NCI-H526 treated with DMSO at 0.1 percent for 48 hours (cell line): Measurements from ENCODE around the gene NTM.

Source experiments
- DNase-seq: peaks from one replicate; lab custom pipeline; 2025; lab: John Stamatoyannopoulos, UW

Gene NTM

DNA sequence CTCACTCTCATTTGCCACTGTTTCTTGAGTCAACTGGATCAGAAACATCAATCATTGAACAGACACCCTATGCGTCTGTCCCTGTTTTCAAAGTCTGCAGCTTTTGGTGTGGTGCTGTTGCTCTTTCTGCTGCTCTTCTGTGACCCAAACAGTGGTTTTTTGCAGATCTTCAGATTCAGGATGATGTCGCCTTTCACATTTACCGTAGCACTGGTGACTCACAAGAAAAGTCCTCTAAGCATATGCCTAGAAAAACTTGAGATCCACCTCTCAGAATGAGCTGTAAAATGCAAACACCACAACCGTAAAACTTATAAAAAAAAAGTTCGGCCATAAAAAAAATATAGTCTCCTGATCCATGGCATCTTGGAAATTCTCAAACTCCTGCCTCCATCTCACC, 400.4 kb downstream of the NTM start:
- no peak for DNase-seq

- no peak for DNase-seq
Measured at GRCh38 chr11:131771471-131771870, 401.1 kb downstream of the NTM start.

DNA sequence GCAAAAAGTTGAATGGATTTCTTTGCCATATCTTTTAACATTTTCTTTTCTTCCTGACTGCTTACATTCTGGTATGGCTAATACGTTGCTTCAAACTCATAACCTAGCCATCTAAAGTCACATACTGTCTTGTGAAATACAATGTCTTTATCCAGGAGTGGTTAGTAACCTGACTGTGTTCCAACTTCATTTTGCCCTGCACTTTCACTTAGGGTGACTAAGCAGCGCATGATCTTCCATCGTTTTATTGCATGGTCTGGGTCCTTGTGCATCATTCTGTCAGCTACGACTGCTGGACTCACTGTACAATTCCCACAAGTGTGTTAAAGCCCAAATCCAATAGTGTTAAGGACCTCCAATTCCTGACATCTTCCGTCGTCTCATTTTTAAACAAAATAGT, 403.2 kb downstream of the NTM start:
- DNase-seq: no peak

DNA sequence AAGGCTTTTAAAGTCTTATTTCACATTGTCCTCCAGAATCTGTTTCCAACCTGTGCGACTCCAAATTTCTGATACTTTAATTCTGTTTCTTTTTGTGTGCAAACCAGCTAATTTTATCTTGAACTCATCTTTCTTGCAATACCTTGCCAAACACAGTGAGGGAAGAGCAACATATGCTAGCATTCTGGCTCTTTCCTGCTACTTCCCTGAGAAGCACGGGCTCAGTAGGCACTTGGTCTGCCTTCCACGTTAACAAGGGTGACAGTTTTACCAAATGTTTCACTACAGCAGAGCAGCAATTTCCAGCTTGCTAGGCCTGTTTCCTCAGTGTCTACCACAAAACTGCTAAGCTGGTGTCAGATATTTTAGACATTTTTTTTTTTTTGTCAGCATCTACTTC, 405.8 kb downstream of the NTM start:
- no peak for DNase-seq

DNA sequence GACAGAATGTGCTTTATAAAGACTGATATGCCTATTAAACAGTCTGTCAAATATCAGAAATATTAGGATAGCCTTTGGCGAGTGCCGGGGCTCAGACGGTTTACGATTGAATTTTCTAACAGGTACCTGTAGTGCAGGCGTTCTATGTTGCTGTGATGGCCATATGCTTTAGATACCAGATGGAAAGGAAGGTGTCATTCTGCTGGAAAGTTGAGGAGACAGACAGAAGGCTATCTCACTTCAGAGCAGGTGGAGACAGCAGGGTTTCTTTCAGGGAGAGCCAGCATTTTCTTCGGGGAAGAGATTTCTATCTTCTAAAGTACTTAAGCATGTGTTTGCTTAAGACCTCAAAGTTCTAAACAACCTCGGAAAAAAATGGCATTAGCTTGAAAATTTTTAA, 415.4 kb downstream of the NTM start:
- DNase-seq: no peak

DNA sequence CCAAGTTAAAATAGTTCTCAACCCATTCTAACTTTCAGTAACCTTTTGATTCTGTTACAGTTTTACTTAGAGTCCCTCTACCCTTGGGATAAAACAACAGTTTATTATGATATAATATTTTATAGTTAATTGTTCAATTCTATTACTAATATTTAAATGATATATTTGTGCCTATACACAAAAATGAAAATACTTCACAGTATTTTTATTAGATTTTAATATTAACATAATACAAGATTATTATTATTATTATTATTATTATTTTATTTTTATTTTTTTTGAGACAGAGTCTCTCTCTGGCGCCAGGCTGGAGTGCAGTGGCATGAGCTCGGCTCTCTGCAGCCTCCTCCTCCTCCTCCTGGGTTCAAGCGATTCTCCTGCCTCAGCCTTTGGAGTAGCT, 416.7 kb downstream of the NTM start:
- no peak for DNase-seq

DNA sequence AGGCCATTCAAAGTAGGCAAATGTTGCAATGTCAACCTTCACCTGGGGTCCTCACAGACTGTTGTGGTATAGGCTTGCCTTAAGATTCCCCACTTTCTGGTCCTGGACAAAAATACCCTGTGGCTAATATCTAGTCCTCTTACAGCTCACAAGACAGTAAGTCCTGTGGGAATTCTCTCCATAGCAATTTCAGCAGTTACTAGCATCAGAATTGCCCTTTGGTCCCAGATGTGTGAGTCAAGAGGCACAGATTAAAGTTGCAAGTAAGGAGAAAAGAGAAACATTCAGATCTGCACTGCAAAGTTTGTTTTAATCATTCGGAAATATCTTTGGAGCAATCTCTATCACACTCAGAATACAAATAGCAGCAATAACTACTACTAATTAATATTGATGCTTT, 420.2 kb downstream of the NTM start:
- no peak for DNase-seq

DNA sequence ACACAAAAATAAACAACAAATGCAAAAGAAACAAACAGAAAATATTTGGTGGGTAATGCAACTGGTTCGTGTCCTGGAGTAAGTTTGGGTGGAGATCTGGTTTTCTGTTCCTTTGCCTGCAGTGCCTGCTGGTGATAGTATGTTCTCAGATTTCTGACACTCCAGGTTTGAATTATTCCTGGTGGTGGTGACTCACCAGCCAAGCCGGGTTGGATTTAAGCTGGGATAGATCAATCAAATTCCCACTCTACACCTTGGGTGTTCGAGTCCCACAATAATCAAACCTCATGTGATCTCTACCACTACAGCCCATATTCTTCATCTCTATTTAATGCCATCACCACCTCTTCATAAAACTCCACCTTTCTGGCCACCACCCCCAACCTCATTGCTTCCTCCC, 421.8 kb downstream of the NTM start:
- DNase-seq: no peak

DNA sequence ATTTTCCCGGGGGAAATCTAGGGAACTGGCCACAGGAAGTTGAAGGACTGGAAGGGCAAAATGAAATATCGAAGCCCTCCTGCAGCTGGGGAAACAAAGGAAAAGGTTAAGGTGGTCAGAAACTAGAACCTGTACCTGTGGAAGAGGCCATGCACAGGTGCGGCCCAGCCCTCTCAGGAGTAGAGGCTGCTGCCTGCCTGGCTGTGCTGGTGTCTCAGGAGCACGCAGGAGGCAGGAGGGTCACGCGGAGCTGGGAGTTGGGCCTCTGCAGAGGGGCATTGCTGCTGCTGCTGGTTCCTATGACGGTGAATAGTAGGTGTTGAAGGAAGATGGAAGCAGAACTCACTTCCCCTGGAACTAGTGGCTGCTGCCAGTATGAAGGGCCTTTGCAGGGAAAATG, 425.7 kb downstream of the NTM start:
- DNase-seq: no peak

DNA sequence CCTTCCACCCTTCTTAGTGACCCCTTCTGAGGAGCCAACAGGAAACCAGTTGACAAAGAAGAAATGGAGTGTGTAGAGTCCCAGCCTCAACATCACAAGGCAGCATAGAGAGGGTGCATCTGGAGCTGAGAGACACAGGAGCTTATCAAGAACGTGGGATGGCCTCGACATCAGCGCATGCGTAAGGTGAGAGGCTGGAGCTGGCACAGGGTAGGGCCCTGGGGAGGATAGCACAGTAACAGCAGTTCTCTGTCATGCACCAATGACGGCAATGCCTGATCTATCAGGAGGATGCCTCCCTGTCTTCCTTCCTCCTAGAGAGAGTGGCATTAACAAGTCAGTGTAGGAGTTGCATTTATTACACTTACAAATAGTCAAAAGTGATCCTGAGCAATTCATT, 426.1 kb downstream of the NTM start:
- DNase-seq: no peak

- DNase-seq: no peak
Measured at GRCh38 chr11:131800452-131800851, 430.0 kb downstream of the NTM start.

DNA sequence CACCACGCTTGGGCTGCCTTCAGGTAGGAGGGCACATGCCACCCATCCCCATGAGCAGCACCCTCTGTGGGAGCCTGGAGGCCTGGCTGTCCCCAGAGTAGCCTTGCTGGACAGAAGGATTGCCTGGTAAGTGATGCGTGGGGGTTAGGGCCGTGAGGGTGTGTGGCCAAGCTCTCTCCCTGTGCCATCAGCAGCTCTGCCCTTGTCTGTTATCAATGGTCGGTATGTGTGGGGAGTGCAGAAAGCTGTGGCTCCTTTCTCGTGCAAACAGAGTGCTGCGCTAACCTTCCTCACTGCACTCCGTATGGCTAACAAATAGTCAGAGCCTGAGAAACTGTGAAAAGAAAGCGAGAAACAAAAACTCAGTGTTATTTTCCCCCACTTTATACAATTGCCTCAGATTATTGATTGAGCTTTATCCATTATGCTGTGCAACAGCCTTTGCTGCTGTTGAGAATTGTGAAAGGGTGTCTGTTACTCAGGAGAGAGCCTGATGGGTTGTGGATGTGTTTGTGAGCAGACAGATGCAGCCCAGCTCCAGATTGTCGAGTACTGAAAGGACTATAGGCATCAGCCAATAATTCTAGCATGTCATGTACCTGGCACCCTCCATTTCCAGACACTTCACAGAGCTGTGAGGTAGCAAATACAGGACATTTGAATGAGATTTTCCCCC, 432.2 kb downstream of the NTM start:
- DNase-seq: no peak

GRCh38 chr11:131807876-131808275, 437.5 kb downstream of the NTM start:
- no peak for DNase-seq

DNA sequence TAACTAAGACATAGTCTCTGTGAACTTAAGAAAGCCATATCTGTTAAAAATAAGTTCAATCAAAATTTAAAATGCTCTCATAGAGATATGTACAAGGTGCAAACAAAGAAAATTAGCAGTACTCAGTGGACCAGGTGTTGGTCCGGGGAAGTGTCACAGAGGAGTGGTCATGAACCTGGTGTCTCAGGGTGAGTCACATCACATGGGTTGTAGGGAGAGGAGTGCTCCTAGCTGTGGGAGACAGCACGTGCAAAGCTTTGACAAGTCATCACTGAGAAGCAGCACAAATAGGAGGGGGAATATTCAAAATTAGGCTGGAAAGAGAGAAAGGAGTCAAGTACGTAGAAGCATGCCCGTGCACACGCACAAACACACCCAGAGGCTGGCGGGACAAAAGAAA, 438.1 kb downstream of the NTM start:
- DNase-seq: no peak

DNA sequence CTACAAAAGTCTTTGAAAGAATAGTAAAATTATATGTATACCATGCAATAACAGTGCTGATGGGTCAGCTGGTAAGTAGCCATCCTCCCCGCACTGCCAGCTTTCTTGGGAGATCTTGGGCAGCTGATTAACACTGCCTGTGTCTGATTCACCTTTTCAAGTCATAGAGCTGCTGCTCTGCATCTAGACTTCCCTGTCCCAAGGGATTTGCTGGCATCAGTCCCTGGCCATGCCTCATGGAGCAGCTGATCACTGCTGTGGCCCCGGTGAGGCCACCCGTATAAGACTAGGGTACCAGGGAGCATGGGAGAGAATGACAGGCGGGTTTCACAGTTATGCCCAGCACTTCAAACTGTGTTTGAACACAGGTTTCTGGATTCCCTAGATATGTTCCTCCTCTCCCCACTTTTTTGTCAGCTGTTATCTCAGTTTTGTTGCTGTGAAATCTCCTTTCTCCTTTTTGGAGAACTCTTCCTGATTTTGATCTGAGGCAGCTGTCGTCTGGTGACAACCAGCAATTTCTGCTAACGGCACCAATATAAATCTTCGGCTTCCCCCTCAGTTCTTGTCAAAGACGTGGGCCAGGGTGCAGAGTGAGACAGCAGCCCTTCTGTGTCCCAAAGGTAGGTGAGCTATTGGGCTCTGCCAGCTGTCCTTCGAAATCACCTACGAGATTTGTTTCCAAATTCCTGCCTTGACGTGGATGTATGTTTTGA, 438.9 kb downstream of the NTM start:
- DNase-seq: no peak

- no peak for DNase-seq
Measured at GRCh38 chr11:131810541-131810940, 440.1 kb downstream of the NTM start.

DNA sequence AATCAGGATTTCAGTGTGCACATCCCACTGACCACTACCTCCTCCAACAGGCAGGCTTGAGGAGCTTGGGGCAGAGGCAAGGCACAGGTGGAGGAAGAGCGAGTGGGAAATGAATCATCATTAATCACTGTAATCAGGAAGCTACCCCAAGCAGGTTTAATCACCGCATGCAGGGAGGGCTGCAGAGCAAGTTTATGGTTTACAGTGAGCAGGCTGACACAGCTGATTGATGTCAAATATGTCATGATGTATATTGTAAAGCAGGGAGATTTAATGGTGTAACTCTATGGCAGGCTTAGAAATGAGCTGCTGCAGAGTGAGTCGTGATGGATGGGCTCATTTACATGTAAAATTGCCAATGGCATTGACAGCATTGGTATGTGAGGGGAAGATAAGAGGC, 441.0 kb downstream of the NTM start:
- no peak for DNase-seq

- no peak for DNase-seq
Measured at GRCh38 chr11:131814108-131814507, 443.7 kb downstream of the NTM start.

DNA sequence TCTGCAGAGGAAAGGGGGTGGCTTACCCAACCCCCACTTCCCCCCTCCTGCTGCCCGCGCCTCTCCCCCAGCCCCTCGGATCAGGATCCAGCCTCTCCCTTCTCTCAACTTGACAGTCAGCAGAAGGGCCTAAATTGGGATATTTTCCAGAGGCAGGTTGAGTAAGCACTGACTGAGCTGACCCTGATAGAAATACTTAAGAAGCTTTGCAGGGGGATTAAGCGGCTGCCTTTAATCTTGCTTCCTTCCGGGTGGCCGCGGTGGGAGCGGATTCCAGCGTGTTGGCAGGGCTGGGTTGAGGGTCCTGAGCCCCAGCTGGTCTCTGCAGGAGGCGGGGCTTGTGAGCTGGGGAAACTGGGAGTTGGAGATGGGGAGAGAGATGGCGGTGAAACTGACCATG, 445.2 kb downstream of the NTM start:
- DNase-seq: no peak

DNA sequence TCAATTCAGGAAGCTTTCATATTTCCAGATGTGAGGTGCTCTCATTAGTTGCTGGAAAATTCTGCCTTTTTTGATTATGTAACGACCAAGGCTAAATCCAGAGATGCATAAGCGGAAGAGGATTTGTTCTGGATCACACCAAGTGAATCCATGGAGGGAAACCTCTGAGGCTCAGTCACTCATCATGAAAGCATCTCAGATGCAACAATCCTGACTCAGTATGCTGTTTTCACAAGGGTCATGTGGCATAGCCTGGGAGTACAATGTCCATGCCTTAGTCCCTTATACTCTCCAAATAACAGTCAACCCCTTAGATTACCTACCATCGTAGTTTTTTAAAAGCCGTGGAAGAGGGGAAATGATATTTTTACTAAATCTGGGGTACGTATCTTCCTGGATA, 445.6 kb downstream of the NTM start:
- DNase-seq: no peak

- no peak for DNase-seq
Measured at GRCh38 chr11:131817687-131818188, 447.3 kb downstream of the NTM start.

- no peak for DNase-seq
Measured at GRCh38 chr11:131819865-131820264, 449.4 kb downstream of the NTM start.

GRCh38 chr11:131822506-131822905, 452.1 kb downstream of the NTM start:
- no peak for DNase-seq

DNA sequence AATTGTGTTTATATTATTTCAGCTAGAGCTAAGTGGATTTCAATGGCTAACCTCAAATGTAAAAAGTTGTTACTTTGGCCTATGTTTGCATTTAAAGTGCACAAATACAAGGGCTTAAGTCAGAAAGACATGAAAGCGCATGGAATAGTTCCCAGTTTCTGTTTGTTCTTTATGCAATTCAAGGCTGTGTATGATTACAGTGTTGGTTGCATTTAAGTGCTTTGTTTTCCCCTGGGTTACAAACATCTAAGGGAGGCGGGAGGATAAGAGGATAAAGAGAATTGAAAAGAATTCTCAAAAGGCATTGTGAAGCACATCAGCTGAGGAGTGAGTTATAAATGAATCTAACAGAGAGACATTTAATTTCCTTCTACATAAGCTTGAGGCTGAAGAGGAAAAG, 453.4 kb downstream of the NTM start:
- no peak for DNase-seq
